Right lobe of liver (tissue), 6 donors: ENCODE data around the gene CSF2. TPM values are rescaled to one million over a fixed set of nuclear protein-coding genes. Genes with fewer than 3 reads are reported as not detected.
A peak's percentile ranks its signal among the peaks of the same experiment; 100 is the strongest.

Experiments
- ATAC-seq, 4 donors: fragments of 200-7000 bp; cut with Tn5 transposase; one replicate each; pipeline ENCODE4 v1.9.1; 2020; ENCODE audit warnings: mild to moderate bottlenecking in 4 of 4, moderate library complexity in 4 of 4
- DNase-seq, 3 donors: peaks; one replicate each; pipeline ENCODE4 v3.0.0-alpha.2; 2020
- H3K27ac ChIP-seq, 3 donors: fragments of 200-600 bp; one replicate each; pipeline ENCODE4 v1.8.0; 2022
- H3K27me3 ChIP-seq, 2 donors: fragments of 200-600 bp; one replicate each; pipeline ENCODE4 v1.8.0; 2022
- H3K36me3 ChIP-seq, 4 donors: fragments of 200-600 bp; sonication (generic) in 1 of 4; one replicate each; pipeline versions ENCODE4 v1.5.1 to v1.8.0; 2017 to 2022; ENCODE audit warnings: control low read depth in 1 of 4
- H3K4me1 ChIP-seq, 4 donors: fragments of 200-600 bp; sonication (generic) in 1 of 4; one replicate each; pipeline versions ENCODE4 v1.5.1 to v1.8.0; 2017 to 2022; ENCODE audit warnings: control low read depth in 1 of 4
- H3K4me3 ChIP-seq, 3 donors: fragments of 200-600 bp; one replicate each; pipeline ENCODE4 v1.8.0; 2022
- H3K9me3 ChIP-seq, 4 donors: fragments of 200-600 bp; sonication (generic) in 1 of 4; one replicate each; pipeline versions ENCODE4 v1.5.1 to v1.8.0; 2017 to 2022; ENCODE audit warnings: control low read depth in 1 of 4
- POLR2A ChIP-seq: fragments of 450-650 bp; IDR thresholded peaks from one replicate; pipeline ENCODE4 v1.6.1; 2017; ENCODE audit warnings: antibody characterized with exemption, mild to moderate bottlenecking
- WGBS: methylation state at CpG from one replicate; pipeline ENCODE4 v1.1.6; 2018; ENCODE audit warnings: low coverage, low lambda C conversion rate; ENCODE audit not compliant: insufficient coverage; ENCODE audit errors: missing lambda C conversion rate; 5-methylcytosine and 5-hydroxymethylcytosine counted together
- intact Hi-C, 2 donors: fragments of 100-400 bp; cut with DNase I; formaldehyde crosslinking; loops; one replicate each; pipeline versions ENCODE4 v1.11.2 to v1.14.1; 2022
- total RNA-seq, 6 experiments: library from RNA; depleted of rRNA in 2 of 6; stranded (reverse); fragments of >200 nt in 2 of 6; fragmentation: NEBNext Ultra II Directional in 3 of 6; extraction: Animal tissue kit (Norgen Biotek cat#: 25700) in 3 of 6; gene quantifications; one replicate each; pipeline versions ENCODE4 v1.1.0 to v1.2.4, GENCODE V29; 2016 to 2023
- TF ChIP-seq, protein P1 (sequence below), 4 donors: fragments of 200-600 bp in 3 of 4; fragments of 450-650 bp in 1 of 4; IDR thresholded peaks; one replicate each; pipeline versions ENCODE4 v1.5.1 to v1.8.0; 2016 to 2022; ENCODE audit warnings: antibody characterized with exemption in 4 of 4, mild to moderate bottlenecking in 2 of 4
- donor health status: DM: no; HTN: yes; CAD: no.
- donor health status: DM: no; HTN: no; CAD: no.
- donor health status: DM: no; HTN: no; CAD: no.
- donor health status: DM: no; HTN: yes; CAD: no.
- donor health status: DM: no; HTN: yes; CAD: no.

Gene CSF2
- total RNA-seq, 6 experiments from 2014 or later = not detected

DNA sequence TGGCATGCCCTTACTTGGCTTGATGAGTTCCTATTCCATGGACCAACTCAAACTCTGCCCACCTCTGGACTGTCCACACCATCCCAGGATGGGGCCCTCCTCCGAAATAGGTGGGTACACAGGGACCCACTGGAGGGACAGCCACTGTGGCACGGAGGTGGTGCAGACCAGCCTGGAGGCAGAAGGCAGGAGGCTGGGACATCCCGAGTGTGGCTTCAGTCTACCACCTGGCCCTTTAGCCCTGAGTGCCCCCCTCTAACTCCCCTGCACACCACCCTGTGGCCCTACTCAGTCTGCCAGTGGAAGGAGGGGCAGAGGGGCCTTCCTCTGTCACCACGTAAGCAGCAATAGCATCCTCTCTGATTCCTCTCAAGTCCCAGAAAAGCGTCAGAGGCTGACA, 9.4 kb upstream of the CSF2 start:
- 15% methylated on average over 3 of the region's 5 CpGs for WGBS
- intact Hi-C loops = no loop called here
- DNase-seq (peak; percentile 8 to 46 (median 33)), ATAC-seq (no peak)
- H3K27me3 ChIP-seq = no peaks in the 10 kb centered on the region
- H3K9me3 ChIP-seq = no peaks in the 10 kb centered on the region
- H3K36me3 ChIP-seq = no peaks in the 10 kb centered on the region
- H3K4me1 ChIP-seq = no peaks in the 10 kb centered on the region
- no peak overlapping the region for H3K4me3 ChIP-seq
- H3K27ac ChIP-seq = no peak overlapping the region
- TF ChIP-seq, protein P1, sequence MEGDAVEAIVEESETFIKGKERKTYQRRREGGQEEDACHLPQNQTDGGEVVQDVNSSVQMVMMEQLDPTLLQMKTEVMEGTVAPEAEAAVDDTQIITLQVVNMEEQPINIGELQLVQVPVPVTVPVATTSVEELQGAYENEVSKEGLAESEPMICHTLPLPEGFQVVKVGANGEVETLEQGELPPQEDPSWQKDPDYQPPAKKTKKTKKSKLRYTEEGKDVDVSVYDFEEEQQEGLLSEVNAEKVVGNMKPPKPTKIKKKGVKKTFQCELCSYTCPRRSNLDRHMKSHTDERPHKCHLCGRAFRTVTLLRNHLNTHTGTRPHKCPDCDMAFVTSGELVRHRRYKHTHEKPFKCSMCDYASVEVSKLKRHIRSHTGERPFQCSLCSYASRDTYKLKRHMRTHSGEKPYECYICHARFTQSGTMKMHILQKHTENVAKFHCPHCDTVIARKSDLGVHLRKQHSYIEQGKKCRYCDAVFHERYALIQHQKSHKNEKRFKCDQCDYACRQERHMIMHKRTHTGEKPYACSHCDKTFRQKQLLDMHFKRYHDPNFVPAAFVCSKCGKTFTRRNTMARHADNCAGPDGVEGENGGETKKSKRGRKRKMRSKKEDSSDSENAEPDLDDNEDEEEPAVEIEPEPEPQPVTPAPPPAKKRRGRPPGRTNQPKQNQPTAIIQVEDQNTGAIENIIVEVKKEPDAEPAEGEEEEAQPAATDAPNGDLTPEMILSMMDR (IDR thresholded peaks at IDR 0.05) = no peak
- TF ChIP-seq POLR2A = no peak

DNA sequence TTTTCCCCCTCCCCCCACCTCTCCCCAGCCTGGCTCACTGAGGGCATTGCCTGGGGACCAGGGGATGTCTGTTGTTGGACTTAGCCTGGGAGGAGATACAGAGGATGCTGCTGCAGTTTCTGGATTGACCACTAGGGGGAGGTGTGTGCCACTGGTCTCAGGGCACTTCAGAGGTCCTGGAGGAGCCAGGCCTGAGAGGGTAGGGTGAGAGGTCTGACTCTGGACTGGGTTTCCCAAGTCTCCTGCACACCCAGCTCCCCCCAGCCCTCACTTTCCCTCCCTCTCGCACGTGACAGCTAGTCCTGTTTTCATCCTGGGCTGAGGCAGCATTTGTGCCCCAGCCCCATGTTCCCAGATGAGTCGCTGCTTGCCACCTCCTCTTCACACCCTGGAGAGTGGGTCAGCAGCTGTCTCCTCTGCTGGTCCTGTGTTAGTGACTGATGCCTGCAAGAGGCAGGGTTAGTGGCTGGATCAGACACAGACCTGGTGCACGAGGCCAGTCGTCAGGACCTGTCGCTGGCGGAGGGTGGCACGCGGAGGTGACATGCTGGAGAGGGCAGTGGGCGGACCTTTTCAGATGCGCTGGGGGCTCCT, 8.8 kb upstream of the CSF2 start:
- no peaks in the 10 kb centered on the region for H3K36me3 ChIP-seq
- no peak overlapping the region for H3K27ac ChIP-seq
- H3K27me3 ChIP-seq = no peaks in the 10 kb centered on the region
- ATAC-seq (peak; percentile 71 to 80 (median 79)), DNase-seq (peak; percentile 51 to 67 (median 51))
- H3K4me3 ChIP-seq = no peak overlapping the region
- no peaks in the 10 kb centered on the region for H3K4me1 ChIP-seq
- TF ChIP-seq, protein P1 (IDR thresholded peaks at IDR 0.05) = peak; percentile 74 to 91 (median 90)
- no peak for TF ChIP-seq POLR2A
- no peaks in the 10 kb centered on the region for H3K9me3 ChIP-seq
- intact Hi-C loops = no loop called here
- WGBS = 50% methylated on average over 2 of the region's 11 CpGs

DNA sequence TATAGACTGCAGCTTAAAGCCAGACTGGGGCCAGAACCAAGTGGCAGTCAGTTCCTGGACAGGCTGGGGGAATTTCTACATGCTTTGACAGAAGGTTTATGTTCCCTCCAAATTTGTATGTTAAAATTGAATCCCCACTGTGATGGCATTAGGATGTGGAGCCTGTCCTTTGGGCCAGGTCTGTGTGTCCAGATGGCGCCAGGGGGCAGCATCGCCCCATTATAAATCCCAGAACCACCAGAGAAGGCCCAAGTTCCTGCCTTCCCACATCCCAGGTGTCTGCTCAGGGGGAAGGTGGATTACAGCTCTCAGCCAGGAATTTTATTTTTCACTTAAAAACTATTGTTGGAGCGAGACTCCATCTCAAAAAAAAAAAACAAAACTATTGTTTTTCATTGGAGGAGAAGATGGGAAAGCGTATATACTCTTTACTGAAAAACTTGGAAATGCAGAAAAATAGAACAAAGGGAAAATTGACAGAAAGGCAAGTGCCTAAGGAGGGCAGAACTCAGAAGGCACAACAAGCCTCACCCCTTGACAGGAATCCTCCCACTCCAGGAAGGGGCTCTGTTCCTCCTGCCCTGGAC, 8.1 kb upstream of the CSF2 start:
- H3K4me3 ChIP-seq = no peak overlapping the region
- no peaks in the 10 kb centered on the region for H3K4me1 ChIP-seq
- no peaks in the 10 kb centered on the region for H3K9me3 ChIP-seq
- WGBS = 62% methylated on average over 4 of the region's 4 CpGs
- ATAC-seq = peak; percentile 36 to 62 (median 50)
- H3K27ac ChIP-seq = no peak overlapping the region
- intact Hi-C loops = no loop called here
- TF ChIP-seq POLR2A = no peak
- TF ChIP-seq, protein P1 (IDR thresholded peaks at IDR 0.05) = peak in 3 of 4 donors; percentile 26 to 36 (median 30)
- H3K36me3 ChIP-seq = no peaks in the 10 kb centered on the region
- DNase-seq = peak in 1 of 3 donors; percentile 38
- H3K27me3 ChIP-seq = no peaks in the 10 kb centered on the region

DNA sequence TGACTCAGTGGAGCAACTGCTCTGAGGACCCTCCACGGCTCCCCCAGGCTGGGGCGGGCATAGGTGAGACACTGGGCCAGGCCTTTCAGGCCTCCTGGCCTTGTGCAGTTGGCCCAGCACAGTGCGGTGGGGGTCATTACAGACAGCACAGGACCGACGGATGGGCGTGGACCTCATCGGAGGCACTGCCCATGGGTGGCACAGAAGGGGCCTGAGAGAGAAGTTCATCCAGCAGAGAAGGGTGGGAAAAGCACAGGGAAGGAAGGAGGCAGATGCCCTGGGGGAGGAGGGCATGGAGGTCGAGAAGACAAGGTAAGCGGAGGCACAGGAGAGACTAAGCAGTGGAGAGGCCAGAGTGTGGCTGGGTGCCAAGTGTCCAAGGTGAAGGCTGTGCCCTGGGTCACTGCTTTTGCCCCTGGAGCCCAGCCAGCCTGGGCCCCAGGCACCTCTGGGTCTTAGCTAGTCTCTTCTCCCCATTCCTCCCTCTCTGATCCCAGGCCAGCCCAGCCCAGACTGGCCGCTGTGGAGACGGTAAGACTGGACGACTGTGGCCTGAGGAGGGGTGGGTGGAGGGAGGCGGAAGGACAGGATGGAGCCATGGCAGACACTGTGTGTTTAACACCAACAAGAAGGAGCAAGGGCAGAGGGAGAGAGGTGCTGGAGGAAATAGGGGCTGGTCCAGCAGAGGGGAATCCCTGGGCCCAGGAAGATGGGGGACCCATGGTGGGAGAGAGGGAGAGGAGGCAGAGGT, 7.5 kb upstream of the CSF2 start:
- DNase-seq = no peak
- no peak overlapping the region for H3K4me3 ChIP-seq
- no peaks in the 10 kb centered on the region for H3K9me3 ChIP-seq
- H3K36me3 ChIP-seq = no peaks in the 10 kb centered on the region
- no peak overlapping the region for H3K27ac ChIP-seq
- H3K27me3 ChIP-seq = no peaks in the 10 kb centered on the region
- WGBS = 93% methylated on average over 8 of the region's 13 CpGs
- ATAC-seq = no peak
- TF ChIP-seq, protein P1 (IDR thresholded peaks at IDR 0.05) = no peak
- TF ChIP-seq POLR2A = no peak
- intact Hi-C loops = no loop called here
- H3K4me1 ChIP-seq = no peaks in the 10 kb centered on the region
